Breast epithelium (tissue), 3 donors: ENCODE measurements around the gene MRPL44.

Source experiments
- POLR2AphosphoS5 ChIP-seq, 3 donors: sonication (generic); formaldehyde crosslinking; IDR thresholded peaks; one replicate each; pipeline ENCODE4 v1.6.1; 2017; ENCODE audit warnings: antibody characterized with exemption in 3 of 3
- TF ChIP-seq, protein P1 (sequence below), 3 donors: fragments of 450-650 bp; IDR thresholded peaks; one replicate each; pipeline ENCODE4 v1.5.1; 2016 to 2017; ENCODE audit warnings: antibody characterized with exemption in 3 of 3, mild to moderate bottlenecking in 3 of 3, moderate library complexity in 3 of 3

- TF ChIP-seq, protein P1, sequence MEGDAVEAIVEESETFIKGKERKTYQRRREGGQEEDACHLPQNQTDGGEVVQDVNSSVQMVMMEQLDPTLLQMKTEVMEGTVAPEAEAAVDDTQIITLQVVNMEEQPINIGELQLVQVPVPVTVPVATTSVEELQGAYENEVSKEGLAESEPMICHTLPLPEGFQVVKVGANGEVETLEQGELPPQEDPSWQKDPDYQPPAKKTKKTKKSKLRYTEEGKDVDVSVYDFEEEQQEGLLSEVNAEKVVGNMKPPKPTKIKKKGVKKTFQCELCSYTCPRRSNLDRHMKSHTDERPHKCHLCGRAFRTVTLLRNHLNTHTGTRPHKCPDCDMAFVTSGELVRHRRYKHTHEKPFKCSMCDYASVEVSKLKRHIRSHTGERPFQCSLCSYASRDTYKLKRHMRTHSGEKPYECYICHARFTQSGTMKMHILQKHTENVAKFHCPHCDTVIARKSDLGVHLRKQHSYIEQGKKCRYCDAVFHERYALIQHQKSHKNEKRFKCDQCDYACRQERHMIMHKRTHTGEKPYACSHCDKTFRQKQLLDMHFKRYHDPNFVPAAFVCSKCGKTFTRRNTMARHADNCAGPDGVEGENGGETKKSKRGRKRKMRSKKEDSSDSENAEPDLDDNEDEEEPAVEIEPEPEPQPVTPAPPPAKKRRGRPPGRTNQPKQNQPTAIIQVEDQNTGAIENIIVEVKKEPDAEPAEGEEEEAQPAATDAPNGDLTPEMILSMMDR (IDR thresholded peaks at IDR 0.05) = no peak
- TF ChIP-seq POLR2AphosphoS5 (IDR thresholded peaks at IDR 0.05) = no peak
Measured at GRCh38 chr2:223976635-223977226, 19.5 kb downstream of the MRPL44 start.
